SIG-M5 (cell line): ENCODE results near the gene NKX2-2.
"Not testable (repeated sequence)": the region's sequence is repeated elsewhere in the genome, so short reads cannot be mapped to it uniquely, and the experiment has no call there.

Experiments used
- DNase-seq: peaks from one replicate; lab custom pipeline; 2025; lab: John Stamatoyannopoulos, UW

The NKX2-2 gene

DNA sequence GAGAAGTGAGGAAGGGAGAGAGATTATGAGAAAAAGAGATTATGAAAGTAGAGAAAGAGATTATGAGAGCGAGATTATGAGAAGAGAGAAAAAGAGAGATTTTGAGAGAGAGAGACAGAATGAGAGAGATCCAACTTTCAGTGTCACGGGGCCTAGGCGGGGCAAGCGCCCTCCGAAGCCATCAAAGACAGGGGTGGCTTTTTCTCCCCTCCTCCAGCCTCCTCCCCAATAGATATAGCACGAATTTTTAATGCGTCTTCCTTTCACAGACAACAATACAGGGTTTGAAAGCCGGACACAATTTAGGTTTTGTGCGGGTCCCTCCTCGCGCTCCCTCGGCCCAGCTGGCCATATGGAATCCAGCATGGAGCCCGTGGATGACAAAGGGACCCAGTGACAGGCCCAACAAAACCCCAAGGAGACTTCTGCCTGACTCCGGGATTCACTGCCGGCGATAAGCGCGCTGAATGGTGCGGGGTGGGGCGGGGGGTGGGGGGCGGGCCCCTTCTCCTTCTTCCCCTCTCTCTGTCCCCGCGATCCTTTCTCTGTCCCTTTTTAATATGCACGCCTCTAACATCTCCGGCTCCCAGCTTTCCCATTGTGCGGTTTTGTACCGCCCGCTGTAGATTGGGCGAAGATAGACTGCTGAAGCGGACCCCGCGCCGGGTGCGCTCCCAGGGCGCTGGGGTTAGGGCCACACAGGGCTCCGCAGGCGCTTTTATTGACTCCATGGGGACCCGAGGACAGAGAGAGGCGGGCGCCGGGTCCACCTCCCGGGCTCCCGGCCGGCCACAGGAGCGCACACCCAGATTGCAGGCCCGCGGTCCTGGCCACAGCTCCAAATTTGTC is 5.4 kb downstream of the NKX2-2 start:
- no peak for DNase-seq

DNA sequence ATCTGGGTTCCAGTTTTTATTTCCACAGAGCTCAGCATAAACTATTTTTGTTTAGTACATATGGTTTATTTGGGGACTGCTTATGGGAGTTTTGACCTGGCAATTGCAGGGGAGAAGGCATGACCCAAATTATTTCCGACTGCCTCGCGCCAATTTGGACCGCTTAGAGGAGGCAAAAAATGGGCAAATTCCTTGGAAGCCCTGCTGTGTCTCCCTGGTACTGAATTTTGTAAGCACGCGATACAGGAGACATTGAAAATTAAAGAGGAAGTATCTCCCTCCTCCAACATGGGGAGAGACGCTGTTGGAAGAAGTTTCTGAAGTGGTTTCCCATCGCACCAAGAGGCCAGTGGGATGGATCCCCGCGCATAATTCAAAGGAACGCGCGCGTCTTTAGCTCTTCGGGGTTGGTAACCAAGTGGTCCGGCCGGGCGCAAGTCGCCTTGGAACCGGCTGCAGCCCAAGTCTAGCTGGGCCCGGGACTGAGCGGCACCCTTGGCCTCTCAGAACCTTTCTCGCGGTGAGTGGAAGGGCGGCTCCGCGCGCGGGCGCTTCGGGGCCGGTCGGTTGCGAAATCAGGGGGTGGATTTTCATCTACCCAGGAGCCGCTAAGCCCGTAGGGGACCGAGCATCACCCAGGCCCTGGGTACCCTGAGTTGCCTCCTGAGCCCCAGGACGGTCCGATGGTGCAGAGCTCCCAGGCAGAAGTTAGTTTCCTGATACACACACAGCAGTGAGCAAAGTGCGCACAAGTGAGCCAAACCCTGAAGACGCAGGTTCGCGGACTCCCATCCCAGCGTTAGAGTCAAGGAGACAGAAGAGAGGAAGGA is 6.2 kb downstream of the NKX2-2 start:
- DNase-seq: no peak

DNA sequence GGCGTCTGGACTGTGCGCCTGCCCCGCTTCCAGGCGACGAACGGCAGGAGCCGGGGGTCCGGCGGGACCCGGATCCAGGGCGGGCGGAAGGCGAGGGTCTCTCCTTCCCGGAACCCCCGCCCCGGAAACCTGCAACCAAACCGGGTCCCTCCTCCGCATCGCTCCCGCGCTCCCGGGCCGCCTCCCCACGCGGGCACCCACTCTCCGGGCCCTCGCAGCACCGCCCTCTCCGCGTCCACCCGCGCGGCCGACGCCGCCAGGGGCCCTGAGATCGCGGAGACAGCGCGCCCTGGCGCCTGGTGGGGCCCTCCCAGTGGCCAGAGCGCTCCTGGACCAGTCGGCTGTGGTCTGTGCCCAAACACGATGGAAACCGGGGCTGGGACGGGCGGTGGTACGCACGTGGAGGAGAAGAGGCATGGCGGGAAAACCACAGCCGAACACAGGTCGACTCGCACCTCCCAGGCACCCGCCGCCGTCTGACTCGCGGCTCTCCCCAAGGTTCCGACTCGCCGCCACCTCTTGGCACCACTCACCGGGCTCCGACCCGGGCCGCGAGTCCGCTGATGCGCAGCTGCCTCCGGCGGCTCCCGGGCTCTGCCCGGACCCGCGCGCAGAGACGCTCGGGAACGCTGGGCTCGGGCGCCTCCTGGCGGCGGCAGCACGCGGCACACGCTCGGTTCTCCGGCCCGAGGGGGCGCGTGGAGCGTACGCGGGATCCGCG is 7.9 kb downstream of the NKX2-2 start:
- DNase-seq: no peak

DNA sequence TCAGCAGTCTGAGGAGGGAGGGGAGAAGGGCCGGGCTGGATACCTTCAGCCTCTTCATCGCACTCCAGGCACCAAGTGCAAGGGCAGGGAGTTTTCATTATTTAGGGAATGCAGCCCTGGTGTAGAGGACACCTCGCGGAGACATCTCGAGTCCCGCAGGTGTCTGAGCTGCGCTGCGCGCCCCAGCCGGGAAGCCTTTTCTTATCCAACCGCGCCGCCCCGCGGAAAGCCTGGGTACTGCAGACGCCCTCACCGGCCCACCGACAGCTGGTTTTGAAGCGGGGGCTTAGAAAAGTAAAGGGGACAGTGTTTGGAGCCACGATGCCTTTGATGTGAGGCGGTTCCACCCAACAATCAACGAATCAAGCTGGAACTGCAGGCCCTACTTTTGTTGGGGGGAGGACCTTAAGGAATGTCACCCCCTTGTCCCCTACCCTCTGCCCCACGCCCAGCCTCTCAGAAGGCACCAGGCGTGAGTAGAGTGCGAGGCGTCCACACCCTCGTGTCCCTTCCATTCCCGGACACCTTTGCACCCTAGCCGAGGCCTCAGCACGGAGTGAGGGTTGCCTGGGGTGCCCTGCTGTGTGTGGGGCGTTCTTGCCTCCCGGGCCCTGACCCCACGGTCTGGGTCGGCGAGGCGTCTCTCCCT is 8.6 kb downstream of the NKX2-2 start:
- DNase-seq: no peak

DNA sequence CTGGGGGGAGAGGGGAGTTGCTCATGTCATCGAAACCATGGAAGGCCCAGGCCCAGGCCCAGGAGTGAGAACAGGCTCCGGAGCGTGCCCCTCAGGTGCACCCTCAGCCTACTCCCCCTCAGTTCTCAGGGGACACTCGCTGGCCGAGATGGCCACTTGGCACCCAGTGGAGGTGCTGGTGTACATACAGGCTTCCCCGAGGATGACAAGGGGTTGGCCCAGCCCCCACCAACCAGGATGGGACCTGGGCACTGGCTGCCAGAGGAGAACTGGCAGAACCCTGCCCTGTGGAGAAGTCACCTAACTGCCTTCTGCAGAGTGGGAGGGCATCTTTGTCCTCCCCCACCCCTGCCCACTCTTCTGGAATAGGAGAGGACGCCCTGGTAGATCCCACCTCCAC is 9.5 kb downstream of the NKX2-2 start:
- no peak for DNase-seq

DNA sequence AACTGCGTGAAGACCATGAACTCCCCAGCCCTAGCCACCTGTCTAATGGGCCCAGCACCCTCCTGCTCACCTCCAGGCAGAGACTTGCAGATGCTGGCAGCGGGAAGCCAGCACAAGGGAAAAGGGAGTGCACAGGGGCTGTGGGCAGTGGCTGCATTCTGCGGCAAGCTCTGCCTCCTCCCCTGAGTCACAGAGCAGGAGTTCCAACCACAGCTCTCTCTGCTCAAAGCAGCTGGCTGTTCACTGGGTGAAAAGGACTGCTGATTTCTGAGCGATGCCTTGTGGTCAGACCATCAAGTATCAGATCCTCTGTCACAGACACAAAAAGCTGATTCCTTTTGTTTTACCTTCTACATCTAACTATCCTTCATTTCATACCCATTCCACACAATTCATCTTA is 10.5 kb downstream of the NKX2-2 start:
- DNase-seq: no peak

DNA sequence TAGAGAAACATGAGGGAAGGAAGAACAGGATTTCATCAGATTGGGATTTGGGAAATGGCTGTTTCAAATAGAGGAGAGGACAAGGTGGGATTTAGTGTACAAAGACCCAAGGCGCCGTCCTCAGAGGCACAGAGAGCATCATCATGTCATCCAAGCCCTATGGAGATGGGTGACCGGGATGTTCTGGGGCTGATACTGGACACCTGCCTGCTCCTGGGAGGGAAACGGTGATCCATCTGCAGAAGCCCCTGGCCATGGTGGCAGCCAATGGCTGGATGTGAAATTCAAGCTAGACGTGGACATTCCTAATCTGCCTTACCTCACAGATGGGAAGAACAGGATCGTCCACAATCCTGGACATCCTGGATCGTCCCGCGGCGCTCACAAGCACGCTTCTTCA is 12.7 kb downstream of the NKX2-2 start:
- no peak for DNase-seq

DNA sequence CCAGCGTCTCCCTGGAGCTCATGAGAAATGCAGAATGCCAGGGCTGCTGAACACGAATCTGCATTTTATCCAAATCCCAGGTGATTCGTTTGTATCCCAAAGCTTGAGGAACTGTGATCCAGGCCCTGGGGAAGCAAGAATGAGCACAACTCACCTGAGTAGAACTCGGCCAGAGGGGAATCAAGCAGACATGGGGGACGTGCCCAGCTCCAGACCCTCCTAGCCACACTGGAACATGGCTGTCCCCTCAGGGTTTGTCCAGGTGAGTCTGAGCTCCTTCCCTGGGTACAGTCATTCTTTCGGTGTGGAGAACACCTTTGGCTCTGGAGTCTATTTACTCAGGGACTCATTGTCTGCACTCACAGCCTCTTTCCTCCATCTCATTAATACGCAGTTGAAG is 13.3 kb downstream of the NKX2-2 start:
- no peak for DNase-seq

DNA sequence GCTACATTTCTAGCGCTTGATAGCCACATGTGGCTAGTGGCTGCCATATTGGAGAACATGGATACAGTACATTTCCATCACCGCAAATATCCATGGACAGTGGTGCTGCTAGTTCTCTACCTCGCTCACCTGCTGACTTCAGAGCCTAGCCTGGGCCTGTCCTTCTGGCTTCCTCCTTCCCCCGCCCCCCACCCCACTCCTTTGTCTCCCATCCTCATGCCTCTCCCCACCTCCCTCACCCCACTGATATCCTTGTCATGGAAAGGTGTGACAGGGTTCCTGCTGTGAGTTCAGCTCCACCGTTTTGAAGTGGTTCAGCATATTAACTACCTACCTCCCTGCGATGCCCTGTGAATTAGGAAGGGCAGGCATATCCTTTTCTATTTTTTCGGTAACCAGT is 14.2 kb downstream of the NKX2-2 start:
- no peak for DNase-seq

DNA sequence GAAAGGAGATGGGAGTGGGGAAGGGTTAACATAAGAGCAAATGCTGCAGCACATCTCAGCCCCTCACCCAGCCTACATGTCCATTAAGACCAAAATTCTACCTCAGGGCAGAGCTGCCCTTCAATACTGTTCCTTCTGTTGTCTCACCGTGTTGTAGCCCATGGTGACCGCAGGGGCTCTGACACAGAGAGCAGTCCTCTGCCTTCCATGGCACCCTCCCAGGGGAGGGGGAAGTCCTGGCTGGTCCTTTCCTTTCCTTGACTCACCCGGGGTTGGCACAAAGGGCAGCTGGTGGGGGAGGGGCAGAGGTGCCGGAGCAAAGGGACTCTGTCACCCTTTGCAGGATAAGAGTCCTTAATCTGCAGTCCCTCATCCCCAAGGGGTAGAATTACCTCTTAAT is 15.2 kb downstream of the NKX2-2 start:
- DNase-seq: no peak

DNA sequence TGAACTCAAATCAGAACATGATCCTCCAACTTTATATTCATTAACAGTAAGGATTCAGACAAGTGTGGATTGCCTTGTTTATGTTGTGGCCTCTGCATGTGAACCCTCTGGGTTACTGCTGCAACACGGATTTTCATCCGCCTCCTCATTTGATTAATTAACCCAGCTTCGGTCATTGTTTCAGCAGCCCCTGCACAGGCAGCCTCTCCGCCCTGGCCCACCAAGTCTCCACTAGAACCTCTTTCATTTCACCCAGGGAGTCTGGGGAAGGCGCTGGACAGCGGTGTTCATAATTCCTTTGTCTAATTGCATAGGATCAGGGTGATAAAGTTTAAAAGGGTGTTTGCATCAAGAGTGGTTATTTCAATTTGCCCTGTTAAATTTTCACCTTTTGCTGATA is 15.7 kb downstream of the NKX2-2 start:
- no peak for DNase-seq

DNA sequence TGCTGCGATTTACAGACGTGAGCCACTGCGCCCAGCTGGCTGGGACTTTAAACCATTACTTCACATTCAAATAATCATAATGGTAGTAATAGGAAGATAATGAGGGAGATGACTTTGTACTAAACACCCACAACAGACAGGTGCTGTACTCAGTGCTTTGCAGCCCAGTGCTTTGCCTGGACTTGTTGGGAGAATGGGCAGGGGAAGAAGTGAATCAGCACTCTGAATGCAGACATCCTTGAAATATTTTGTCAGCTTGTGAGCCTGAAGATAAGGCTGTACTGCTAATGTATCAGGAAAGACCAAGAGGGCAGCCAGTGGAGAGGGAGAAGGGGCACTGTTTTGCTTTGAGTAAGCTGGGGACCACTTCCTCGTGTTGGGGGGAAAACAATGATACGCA is 17.4 kb downstream of the NKX2-2 start:
- no peak for DNase-seq

DNA sequence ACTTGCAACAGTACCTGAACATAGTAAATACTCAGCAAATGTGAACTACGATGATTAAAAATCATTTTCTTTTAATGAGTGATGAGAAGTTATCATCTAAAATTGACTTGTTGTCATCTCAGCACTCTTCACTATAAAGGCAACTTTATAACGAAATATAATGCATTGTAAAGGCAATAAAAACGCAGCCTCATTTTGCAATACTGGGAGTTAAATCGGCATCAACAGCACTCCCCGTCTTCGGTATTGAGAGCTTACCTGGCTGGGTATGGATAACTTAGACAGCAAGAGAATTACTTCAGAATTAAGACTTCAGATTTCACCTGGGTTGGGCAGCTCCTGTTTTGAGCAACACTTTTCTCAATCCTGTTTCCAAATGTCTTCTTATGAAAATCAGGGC is 20.8 kb downstream of the NKX2-2 start:
- no peak for DNase-seq

DNA sequence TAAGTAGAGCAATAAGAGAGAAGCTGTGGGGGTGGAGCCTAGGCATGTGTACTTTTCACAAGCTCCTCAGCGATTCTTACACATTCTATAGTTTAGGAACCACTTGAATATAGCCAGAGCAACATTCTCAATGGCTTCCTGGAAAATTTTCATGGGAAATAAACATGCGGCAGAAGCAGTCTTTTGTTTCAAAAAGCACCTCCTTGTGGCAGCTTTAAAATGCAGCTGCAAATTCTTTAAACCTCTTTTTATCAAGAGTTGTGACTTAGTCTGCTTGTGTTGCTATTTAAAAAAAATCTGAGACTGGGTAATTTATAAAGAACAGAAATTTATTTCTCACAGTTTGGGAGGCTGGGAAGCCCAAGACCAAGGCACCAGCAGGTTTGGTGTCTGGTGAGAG is 23.8 kb downstream of the NKX2-2 start:
- no peak for DNase-seq

DNA sequence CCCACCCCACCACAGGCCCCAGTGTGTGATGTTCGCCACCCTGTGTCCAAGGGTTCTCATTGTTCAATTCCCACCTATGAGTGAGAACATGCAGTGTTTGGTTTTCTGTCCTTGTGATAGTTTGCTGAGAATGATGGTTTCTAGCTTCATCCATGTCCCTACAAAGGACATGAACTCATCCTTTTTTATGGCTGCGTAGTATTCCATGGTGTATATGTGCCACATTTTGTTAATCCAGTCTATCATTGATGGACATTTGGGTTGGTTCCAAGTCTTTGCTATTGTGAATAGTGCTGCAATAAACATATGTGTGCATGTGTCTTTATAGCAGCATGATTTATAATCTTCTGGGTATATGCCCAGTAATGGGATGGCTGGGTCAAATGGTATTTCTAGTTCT is 33.7 kb downstream of the NKX2-2 start:
- DNase-seq: not testable (repeated sequence)

DNA sequence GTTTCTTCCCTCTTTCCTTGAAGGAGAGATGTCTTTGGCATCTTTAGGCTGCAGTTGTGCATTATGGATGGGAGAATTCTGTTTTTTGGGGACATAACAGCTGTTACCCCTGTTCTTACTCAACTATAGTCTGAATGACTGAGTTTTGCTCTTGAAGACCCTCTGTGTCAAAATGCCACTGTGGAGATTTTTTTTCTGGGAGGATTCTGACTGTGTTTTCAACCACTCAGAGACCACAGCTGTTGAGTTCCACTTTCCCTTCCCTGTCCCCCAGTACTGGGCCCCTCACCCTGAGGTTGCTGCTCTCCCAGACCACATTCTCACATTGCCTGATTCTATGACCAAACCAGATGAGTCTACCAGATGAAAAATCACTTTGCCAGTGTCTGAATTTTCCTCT is 48.1 kb downstream of the NKX2-2 start:
- DNase-seq: no peak

DNA sequence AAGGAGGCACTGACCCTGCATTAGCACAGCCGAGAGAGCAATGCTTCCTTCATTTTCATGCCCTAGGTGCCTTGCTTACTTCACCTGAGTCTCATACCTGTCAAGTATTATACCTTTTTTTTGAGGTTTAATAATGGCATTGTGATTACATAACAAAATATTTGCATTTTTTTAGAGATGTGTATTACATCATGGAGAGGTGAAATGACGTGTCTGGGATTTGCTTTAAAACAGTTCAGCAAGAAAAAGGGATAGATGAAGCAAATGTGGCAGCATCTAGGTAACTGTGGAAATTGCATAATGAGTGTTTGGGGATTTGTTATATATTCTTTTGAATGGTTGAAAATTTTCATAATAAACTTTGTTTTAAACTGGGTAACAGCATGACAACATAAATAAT is 48.9 kb downstream of the NKX2-2 start:
- no peak for DNase-seq
